ENCODE data around the gene TMEM92.

Gene TMEM92

DNA sequence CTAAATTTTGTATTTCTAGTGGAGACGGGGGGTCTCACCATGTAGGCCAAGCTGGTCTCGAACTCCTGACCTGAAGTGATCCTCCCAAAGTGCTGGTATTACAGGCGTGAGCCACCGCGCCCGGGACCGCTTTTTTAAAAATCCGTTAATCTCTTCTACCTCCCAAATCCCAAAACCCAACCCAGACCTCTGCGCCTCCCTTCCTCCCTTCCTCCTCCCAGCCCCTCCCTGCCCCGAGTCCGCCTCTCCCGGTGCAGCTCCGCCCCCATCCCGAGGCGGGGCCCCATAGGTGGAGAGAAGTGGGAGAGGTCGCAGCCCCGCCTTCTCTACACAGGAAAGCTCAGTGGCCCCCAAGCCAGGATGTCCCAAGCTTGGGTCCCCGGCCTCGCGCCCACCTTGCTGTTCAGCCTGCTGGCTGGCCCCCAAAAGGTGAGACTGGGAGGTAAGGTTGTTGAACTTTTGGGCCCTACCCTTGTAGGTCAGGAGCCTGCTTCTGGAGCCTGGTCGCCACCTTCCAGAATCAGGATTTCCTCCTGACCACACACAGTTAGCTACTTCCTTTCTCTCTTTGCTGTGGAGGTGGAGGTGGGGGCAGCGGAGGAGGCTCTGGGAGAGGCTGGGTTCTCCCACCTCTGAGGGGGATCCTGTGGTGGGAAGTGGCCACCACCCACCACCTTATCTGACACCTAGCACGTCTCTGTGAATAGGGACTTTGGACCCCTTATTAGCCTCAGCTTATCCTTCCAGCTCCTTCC lies at the start of gene TMEM92:
Gene TMEM92, plus strand, starts transcription at position 325 of the 755 bp plus-strand sequence. Its CDS starts 36 bp downstream, at position 361.
- peak; percentile 24 for DNase-seq

DNA sequence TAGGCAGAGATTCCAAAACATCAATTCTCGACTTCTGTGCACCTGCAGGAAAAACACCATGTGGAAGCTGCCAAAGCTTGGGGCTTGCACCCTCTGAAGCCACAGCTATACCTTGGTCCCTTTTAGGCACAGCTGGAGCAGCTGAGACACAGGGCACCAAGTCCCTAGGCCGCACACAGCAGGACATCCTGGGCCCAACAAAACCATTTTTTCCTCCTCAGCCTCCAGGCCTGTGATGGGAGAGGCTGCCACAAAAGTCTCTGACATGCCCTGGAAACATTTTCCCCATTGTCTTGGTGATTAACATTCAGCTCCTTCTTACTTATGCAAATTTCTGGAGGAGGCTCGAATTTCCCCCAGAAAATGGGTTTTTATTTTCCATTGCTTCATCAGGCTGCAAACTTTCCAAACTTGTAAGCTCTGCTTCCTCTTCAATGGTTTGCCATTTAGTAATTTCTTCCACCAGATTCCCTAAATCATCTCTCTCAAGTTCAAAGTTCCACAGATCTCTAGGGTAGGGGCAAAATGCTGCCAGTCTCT lies 48.5 kb upstream of the TMEM92 start:
- DNase-seq: no peak

- DNase-seq: no peak
Observed at GRCh38 chr17:50234581-50234980, 39.7 kb upstream of the TMEM92 start.

GRCh38 chr17:50237901-50238300 lies 36.4 kb upstream of the TMEM92 start:
- no peak for DNase-seq

- DNase-seq: no peak
Observed at GRCh38 chr17:50238601-50239280, 35.5 kb upstream of the TMEM92 start.

DNA sequence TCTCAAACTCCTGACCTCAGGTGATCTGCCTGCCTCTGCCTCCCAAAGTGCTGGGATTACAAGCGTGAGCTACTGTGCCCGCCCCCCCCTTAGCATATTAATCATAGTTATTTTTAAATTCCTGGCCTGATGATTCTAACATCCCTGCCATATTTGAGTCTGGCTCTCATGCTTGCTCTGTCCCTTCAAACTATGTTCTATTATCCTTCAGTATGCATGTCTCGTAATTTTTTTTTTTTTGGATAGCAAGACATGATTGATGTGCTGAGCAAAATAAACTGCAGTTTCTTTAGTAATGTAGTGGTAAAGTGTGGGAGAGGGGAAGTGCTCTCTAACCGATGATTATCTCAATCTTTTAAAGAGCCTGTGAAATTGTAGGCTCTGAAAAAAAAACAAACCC lies 34.3 kb upstream of the TMEM92 start:
- DNase-seq: no peak

DNA sequence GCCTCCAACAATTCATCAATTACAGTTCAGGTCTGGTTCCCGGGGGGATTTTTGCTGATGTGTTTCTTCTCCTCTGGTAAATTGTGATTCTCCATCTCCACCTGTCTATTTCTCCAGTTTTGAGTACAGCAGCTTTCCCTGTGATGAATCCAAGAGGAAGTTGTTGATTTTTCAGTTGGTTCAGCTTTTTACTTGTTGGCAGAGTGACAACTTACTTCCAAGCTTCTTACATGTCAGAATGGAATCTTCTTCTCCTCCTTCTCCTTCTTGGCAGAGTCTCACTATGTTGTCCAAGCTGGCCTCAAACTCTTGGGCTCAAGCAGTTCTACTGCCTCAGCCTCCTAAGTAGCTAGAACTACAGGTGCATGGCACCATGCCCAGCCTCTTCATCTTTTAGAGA lies 33.4 kb upstream of the TMEM92 start:
- no peak for DNase-seq

DNA sequence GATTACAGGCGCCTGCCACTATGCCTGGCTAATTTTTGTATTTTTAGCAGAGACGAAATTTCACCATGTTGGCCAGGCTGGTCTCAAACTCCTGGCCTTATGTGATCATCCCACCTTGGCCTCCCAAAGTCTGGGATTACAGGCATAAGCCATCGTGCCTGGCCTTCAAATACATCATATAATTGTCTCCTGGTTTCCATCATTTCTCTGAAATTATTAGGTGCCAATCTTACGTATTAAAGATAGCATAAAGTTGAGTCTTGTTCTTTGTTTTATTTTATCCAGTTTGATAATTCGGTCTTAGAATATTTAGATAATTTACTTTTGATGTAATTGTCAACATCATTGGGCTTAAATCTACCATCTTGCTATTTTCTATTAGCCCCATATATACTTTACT lies 32.8 kb upstream of the TMEM92 start:
- no peak for DNase-seq

DNA sequence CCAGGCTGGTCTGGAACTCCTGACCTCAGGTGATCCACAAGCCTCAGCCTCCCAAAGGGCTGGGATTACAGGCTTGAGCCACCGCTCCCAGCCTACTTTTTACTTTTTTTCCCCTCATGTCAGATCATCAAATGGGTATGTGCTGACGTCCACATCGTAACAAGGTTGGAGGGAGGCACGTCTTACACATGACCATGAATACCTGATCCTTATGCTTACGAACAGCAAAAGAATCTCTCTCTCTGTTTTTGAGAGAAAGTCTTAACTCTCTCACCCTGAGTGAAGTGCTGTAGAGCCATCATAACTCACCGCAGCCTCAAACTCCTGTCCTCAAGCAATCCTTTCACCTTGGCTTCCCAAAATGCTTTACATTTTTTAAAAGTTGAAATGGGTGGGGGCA lies 29.5 kb upstream of the TMEM92 start:
- no peak for DNase-seq

DNA sequence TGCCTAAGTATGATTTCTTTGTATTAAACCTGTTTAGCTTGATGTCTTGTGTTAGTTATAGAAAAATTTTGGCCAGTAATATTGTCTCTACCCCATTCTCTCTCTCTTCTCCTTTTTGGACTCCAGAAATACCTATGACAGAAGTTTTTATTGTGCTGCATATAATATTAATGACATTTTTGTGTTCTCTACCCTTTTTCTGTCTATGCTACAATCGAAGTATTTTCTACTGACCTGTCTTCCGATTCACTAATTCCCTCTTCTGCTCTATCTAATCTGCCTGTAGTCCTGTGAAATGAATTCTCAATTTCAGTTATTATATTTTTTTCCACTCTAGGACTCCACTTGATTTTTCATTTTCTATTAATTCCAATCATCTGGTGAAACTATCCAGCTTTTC lies 26.0 kb upstream of the TMEM92 start:
- DNase-seq: no peak

- DNase-seq: no peak
Observed at GRCh38 chr17:50252781-50253180, 21.5 kb upstream of the TMEM92 start.

DNA sequence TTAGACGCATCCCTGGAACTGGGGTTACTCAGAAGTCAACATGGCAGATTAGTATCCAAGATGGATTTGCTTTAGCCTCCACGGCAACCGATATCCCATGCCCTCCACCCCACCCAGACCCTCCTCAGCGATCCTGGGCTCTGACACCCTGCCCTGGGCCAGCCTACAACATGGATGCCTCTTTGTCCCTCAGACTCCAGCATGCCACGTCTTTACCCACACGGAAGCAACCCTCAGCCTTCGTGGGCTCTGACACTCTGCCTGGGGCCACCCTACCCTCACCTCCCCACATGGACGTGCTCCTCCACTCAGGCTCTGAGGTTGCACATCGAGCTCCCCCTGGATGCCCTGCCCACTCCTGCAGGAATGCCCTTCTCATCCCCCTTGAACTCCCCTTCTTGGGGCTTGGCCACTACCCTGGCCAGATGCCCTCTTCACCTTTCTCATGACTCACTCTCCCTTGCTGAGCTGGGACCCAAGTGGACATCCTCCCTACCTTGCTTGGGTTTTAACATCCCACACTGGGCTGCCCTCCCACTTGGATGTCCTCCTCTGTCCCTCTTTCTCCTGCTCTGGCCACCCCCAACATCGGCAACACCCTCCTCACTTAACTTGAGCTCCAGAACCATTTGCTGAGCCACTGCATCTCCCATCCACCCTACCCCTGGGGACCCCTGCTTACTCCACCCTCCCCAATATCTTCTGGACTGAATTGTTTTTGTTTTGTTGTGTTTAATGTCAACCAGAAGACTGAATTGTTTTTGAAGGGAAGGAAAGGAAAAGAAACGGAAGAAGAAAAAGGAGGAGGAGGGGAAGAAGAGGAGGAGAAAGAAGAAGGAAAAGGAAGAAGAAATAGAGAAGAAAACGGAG lies 18.3 kb upstream of the TMEM92 start:
- no peak for DNase-seq

DNA sequence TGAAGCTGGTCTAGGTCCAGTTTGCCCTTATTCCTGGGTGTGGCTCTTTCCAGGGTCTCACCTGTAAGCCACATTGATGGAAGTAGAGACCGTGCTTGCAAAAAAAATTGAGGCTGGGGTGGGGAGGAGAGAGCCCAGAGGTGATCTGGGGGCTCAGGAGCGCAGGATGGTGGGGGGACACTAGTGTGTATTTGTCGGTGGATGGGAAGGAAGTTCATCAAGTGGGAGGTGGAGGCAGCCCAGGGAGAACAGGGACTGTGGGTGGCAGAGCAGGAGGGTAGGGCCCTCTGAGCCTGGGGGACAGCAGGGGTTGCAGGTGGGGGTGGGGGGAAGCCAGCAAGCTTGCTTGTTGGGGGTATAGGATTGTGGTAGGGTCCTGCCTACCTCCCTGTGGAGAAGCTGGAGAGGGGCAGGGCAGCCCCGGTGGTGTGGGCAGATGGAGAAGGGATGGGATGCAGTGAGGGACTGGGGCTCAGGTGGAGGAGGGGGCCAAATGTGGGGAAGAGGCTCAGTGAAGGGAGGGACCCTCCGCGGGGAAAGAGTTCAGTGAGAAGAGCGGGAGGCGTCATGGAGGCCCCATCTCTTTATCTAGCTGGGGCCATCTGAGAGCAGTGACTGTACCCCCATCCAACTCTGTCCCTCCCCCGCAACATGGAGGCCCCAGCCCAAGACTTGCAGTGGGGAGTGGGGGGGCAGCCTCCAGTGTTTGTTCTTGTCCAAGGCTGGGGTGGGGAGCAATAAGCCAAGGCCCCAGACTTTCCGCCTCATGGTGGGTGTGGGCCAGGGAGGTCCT lies 17.2 kb upstream of the TMEM92 start:
- DNase-seq: no peak

- DNase-seq: no peak
Observed at GRCh38 chr17:50257676-50258224, 16.5 kb upstream of the TMEM92 start.

DNA sequence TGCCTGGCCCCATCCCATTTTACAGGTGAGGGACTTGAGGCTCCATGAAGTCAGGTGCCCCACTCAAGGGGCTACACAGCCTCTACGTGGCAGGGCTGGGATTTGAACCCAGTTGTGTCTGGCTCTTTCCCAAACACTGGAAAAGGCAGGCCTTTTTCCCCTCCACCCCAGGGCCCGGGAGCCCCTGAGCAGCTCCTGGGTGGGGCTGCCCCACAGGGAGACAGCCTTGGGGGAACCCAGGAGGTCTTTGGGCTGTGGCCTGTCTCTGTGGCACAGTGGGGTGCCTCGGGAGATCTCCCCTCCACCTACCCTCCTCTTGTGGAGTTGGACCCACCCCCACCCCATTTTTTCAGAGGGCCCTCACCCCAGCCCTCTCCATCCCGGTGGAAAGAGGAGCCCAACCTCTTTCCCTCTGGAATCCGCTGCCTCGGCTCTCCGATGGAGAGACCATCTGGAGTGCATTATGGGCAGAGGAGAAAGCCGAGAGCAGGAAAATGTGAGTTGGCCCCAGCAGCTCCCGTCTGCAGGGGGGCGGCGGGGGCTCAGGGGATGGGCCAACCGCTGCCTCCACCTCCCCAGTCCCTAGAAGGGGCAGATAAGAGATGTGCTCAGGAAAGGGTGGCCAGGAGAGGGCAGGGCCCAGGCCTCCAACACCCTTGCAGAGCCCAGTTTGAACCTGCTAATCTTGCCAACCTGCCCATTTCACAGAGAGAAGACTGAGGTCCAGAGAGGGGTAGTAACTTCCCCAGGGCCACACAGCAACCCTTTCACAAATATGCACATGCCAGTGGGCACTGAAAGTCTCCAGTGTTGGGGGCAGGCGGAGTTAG lies 15.4 kb upstream of the TMEM92 start:
- DNase-seq: no peak

- no peak for DNase-seq
Observed at GRCh38 chr17:50259477-50260324, 14.6 kb upstream of the TMEM92 start.

DNA sequence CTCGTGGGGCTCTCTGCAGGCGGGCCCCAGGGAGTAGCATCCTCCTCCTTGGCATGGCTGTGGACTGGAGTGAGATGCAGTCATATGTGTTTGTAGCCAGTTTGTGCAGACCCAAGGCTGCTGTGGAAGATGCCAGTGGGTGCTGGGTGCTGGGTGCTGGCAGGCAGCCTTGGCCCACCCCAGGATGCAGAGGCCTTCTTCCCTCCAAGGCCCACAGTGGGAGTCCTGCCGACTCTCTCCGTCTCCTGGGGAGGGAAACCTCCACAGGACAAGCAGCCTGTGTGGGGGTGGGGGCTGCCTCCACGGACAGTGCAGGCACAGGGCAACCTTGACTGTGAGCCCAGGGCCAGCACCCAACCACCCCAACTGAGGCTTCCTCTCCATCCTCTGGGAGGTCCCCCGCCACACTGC lies 13.8 kb upstream of the TMEM92 start:
- no peak for DNase-seq

- no peak for DNase-seq
Observed at GRCh38 chr17:50261051-50261915, 13.0 kb upstream of the TMEM92 start.
